MCF 10A (cell line): ENCODE data around the gene ASB7. TPM values are rescaled to one million over a fixed set of nuclear protein-coding genes. Genes with fewer than 3 reads are reported as not detected.
A peak's percentile ranks its signal among the peaks of the same experiment; 100 is the strongest.

Source experiments
- BruUV-seq: library from RNA; stranded (reverse); fragments of 400-500 nt; replicated peaks from 2 replicates; lab custom pipeline; 2021; lab: Mats Ljungman, UMichigan
- CTCF ChIA-PET: fragments of 300-600 bp; sonication (Branson Sonifier 250); formaldehyde crosslinking; extraction: SDS; loops from one replicate; lab custom pipeline; 2021; ENCODE audit warnings: antibody characterized with exemption, inconsistent platforms; lab: Yijun Ruan, JAX
- POLR2A ChIA-PET: fragments of 300-600, 350-650 bp; sonication (Branson Sonifier 250); formaldehyde crosslinking; extraction: SDS; loops from one replicate; lab custom pipeline; 2020; ENCODE audit warnings: antibody characterized with exemption, inconsistent platforms; lab: Yijun Ruan, JAX
- DNase-seq: peaks from one replicate; pipeline ENCODE4 v3.0.0-alpha.2; 2018; ENCODE audit not compliant: unreplicated experiment
- H3K27ac Mint-ChIP-seq: one replicate; pipeline ENCODE4 v1.8.0; 2022; ENCODE audit warnings: mild to moderate bottlenecking, low read depth, mixed read lengths; ENCODE audit not compliant: unreplicated experiment
- H3K27me3 Mint-ChIP-seq: one replicate; pipeline ENCODE4 v1.8.0; 2022; ENCODE audit warnings: mixed read lengths; ENCODE audit not compliant: insufficient read depth, unreplicated experiment
- H3K36me3 Mint-ChIP-seq: one replicate; pipeline ENCODE4 v1.8.0; 2022; ENCODE audit warnings: mild to moderate bottlenecking, moderate library complexity, mixed read lengths; ENCODE audit not compliant: insufficient read depth, unreplicated experiment
- H3K4me1 Mint-ChIP-seq: one replicate; pipeline ENCODE4 v1.8.0; 2022; ENCODE audit warnings: mixed read lengths; ENCODE audit not compliant: insufficient read depth, unreplicated experiment
- H3K4me3 Mint-ChIP-seq: one replicate; pipeline ENCODE4 v1.8.0; 2022; ENCODE audit warnings: mild to moderate bottlenecking, moderate library complexity, mixed read lengths; ENCODE audit not compliant: unreplicated experiment
- H3K9me3 Mint-ChIP-seq: one replicate; pipeline ENCODE4 v1.8.0; 2022; ENCODE audit warnings: mixed read lengths; ENCODE audit not compliant: unreplicated experiment
- intact Hi-C: fragments of 100-400 bp; cut with micrococcal nuclease; formaldehyde crosslinking; loops from 2 replicates; pipeline ENCODE4 v1.14.1; 2022
- total RNA-seq: library from RNA; stranded (reverse); gene quantifications from 2 replicates; pipeline ENCODE4 v1.2.3, GENCODE V29; 2022
- TF ChIP-seq, protein P1 (sequence below): fragments of 200-600 bp; IDR thresholded peaks from one replicate; pipeline ENCODE4 v1.8.0; 2022; ENCODE audit warnings: antibody characterized with exemption, mild to moderate bottlenecking; ENCODE audit not compliant: unreplicated experiment

ASB7 gene
- total RNA-seq, 1 experiment from 2014 or later = 14.3 TPM

DNA sequence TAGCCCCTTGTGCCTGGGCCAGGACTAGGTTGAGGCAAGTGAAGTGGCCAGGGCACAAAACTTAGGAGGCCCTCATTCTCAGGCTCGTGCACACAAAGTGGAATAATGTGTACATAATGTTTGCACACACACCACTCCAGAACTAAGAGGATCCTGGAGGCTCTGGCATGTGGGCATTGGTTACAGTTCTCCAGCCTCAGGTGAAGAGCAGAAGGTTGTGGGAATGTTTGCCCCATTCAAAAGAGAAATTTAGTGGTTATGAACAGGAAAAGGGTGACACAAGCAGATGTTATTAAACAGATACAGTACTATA is 31.3 kb downstream of the ASB7 start:
- no peak overlapping the region for H3K4me3 Mint-ChIP-seq
- peaks cover 18% of the 10 kb centered on the region for H3K4me1 Mint-ChIP-seq
- intact Hi-C loops = no loop called here
- TF ChIP-seq, protein P1, sequence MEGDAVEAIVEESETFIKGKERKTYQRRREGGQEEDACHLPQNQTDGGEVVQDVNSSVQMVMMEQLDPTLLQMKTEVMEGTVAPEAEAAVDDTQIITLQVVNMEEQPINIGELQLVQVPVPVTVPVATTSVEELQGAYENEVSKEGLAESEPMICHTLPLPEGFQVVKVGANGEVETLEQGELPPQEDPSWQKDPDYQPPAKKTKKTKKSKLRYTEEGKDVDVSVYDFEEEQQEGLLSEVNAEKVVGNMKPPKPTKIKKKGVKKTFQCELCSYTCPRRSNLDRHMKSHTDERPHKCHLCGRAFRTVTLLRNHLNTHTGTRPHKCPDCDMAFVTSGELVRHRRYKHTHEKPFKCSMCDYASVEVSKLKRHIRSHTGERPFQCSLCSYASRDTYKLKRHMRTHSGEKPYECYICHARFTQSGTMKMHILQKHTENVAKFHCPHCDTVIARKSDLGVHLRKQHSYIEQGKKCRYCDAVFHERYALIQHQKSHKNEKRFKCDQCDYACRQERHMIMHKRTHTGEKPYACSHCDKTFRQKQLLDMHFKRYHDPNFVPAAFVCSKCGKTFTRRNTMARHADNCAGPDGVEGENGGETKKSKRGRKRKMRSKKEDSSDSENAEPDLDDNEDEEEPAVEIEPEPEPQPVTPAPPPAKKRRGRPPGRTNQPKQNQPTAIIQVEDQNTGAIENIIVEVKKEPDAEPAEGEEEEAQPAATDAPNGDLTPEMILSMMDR = no peak
- DNase-seq = no peak
- H3K36me3 Mint-ChIP-seq = peaks cover 49% of the 10 kb centered on the region
- no peaks in the 10 kb centered on the region for H3K9me3 Mint-ChIP-seq
- ChIA-PET POLR2A (no interaction called here), CTCF (interaction anchor here (0.7 to 4.1 kb wide), 3 partner anchors 15 to 412 kb away, joined by 3 to 24 read pairs (median 3); no protein-coding TSS in a partner anchor)
- peak overlapping the region; percentile 71 for H3K27ac Mint-ChIP-seq
- BruUV-seq = no TSS peak
- H3K27me3 Mint-ChIP-seq = no peaks in the 10 kb centered on the region

DNA sequence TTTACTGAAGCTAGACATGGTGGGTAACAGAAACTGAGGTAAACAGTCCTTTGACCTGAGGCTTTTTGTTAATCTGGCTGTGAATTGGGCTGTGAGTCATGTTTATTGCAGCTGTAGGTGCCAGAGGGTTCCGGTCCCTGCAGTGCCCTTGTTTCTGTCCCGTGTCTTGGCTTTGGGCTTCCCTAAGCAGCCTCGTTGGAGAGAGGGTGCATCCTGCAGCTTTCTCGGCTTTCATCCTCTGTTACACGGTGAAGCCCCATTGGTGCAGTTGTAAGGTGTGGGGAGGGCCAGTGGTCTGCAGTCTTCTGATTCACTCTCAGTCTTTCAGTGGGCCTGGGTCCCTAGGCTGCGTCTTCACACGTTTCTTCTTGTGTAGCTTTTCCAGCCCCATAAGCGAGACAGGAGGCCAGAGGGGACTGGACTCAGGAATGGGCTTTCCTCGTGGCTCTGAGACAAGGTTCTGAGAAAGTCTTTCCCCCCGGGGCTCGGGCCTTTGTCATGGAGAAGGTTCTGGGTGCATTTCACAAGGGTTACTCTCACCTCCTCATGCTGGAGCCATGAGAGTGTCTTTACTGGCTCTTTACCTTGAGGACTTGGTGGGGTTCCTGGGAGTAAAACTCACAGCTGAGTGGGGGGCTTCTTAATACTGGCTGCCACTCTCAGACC is 33.1 kb downstream of the ASB7 start:
- TF ChIP-seq, protein P1 = no peak
- Mint-ChIP-seq H3K4me1 (peaks cover 18% of the 10 kb centered on the region), H3K4me3 (no peak overlapping the region), H3K9me3 (no peaks in the 10 kb centered on the region), H3K36me3 (peaks cover 34% of the 10 kb centered on the region), H3K27me3 (no peaks in the 10 kb centered on the region), H3K27ac (peak overlapping the region; percentile 65)
- intact Hi-C loops = no loop called here
- ChIA-PET CTCF (interaction anchor here (0.7 to 4.1 kb wide), 6 partner anchors 8 to 372 kb away, joined by 3 to 24 read pairs (median 6); no protein-coding TSS in a partner anchor), POLR2A (interaction anchor here (0.9 to 1.6 kb wide), 3 partner anchors 86 to 238 kb away, joined by 3 to 6 read pairs (median 3); no protein-coding TSS in a partner anchor)
- no TSS peak for BruUV-seq
- peak; percentile 67 for DNase-seq

DNA sequence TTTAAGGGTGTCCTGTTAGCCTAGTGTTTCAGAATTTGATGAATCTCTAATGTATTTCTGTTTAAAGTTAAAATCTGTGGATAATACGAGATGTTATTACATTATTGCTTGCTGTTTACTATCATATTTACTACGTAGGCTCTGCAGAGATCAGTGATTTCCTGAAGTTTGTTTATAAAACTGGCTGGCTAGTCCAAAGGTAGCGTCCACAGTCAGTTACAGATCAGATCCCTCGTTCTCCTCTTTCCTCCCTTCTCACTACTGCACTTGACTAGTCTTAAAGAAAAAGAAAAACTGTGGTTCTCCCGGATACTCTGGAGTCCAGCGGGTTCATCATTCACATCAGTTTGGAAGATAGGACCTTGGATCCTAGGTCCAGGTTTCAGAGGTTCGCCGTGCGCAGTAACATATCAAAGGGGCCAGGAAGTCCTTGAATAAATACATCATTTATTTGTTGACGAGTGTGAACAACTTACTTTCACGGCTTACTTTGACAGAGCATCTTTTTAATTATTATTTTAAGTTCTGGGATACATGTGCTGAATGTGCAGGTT is 35.9 kb downstream of the ASB7 start:
- intact Hi-C loops = no loop called here
- Mint-ChIP-seq H3K9me3 (no peaks in the 10 kb centered on the region), H3K27me3 (no peaks in the 10 kb centered on the region), H3K36me3 (peaks cover 18% of the 10 kb centered on the region), H3K4me1 (peaks cover 26% of the 10 kb centered on the region), H3K4me3 (no peak overlapping the region), H3K27ac (no peak overlapping the region)
- POLR2A ChIA-PET = no interaction called here
- TF ChIP-seq, protein P1 = no peak
- CTCF ChIA-PET = interaction anchor here (0.6 to 2.6 kb wide), 3 partner anchors 235 to 370 kb away, joined by 3 to 11 read pairs (median 7); no protein-coding TSS in a partner anchor
- DNase-seq = no peak
- BruUV-seq = no TSS peak

DNA sequence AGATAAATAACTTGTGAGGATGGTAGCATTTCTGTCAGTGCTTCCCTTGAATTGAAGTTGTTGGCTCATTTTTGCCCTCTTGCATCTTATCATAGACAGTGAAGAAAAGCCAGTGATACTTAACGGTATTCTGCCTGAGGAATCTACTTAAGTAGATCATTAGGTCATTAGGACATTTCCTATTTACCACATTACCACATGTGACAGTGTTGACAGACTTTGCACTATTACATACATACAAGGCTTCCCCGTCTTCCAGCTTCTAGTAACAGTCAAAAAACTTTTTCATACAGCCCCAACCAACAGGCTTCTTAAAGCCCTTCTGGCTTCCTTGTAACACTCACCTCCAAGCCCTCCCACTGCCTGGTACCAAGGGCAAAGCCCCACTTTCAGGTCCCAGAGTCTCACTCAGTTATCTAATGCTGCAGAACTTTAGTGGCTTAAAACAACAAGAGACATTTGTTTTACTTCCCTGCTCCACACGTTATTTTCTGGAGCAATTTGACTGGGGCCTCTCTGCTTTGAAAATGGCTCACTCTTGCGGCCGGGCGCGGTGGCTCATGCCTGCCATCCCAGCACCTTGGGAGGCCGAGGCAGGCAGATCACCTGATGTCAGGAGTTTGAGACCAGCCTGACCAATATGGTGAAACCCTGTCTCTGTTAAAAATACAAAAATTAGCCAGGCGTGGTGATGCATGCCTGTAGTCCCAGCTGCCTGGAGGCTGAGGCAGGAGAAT is 40.0 kb downstream of the ASB7 start:
- peaks cover 10% of the 10 kb centered on the region for H3K4me1 Mint-ChIP-seq
- intact Hi-C loops = no loop called here
- no TSS peak for BruUV-seq
- peaks cover under 1% of the 10 kb centered on the region for H3K36me3 Mint-ChIP-seq
- TF ChIP-seq, protein P1 = no peak
- CTCF ChIA-PET = interaction anchor here (1.0 kb wide), 1 partner anchor 230 kb away, joined by 3 read pairs; no protein-coding TSS in a partner anchor
- POLR2A ChIA-PET = interaction anchor here (0.7 kb wide), 1 partner anchor 878 kb away, joined by 3 read pairs; no protein-coding TSS in a partner anchor
- no peaks in the 10 kb centered on the region for H3K9me3 Mint-ChIP-seq
- H3K27me3 Mint-ChIP-seq = no peaks in the 10 kb centered on the region
- H3K4me3 Mint-ChIP-seq = no peak overlapping the region
- no peak for DNase-seq
- H3K27ac Mint-ChIP-seq = no peak overlapping the region
